Colonic mucosa (tissue), 4 donors: ENCODE data around the gene TMEM63C. TPM values are rescaled to one million over a fixed set of nuclear protein-coding genes. Genes with fewer than 3 reads are reported as not detected.

Experiments used
- DNase-seq: peaks from one replicate; pipeline ENCODE4 v3.0.0-alpha.2; 2020
- H3K27ac ChIP-seq: fragments of 200-600 bp; one replicate; pipeline ENCODE4 v1.8.0; 2021
- H3K27me3 ChIP-seq: fragments of 200-600 bp; one replicate; pipeline ENCODE4 v1.8.0; 2021
- H3K36me3 ChIP-seq: fragments of 200-600 bp; one replicate; pipeline ENCODE4 v1.8.0; 2021
- H3K4me1 ChIP-seq: fragments of 200-600 bp; one replicate; pipeline ENCODE4 v1.8.0; 2021; ENCODE audit warnings: mild to moderate bottlenecking
- H3K4me3 ChIP-seq: fragments of 200-600 bp; one replicate; pipeline ENCODE4 v1.8.0; 2021
- H3K9ac ChIP-seq, 2 donors: one replicate each; pipeline ENCODE4 v1.7.0; 2013; ENCODE audit warnings: control low read depth in 2 of 2, low read depth in 2 of 2, low read length in 2 of 2
- H3K9me3 ChIP-seq: fragments of 200-600 bp; one replicate; pipeline ENCODE4 v1.8.0; 2021
- intact Hi-C: fragments of 100-400 bp; cut with DNase I; formaldehyde crosslinking; loops from one replicate; pipeline ENCODE4 v1.14.1; 2022
- total RNA-seq, 2 donors: library from RNA; stranded (reverse); fragmentation: NEBNext Ultra II Directional in 1 of 2; extraction: Animal tissue kit (Norgen Biotek cat#: 25700) in 1 of 2; gene quantifications; one replicate each; pipeline ENCODE4 v1.2.1, GENCODE V29; 2021
- TF ChIP-seq, protein P1 (sequence below): fragments of 200-600 bp; IDR thresholded peaks from one replicate; pipeline ENCODE4 v1.8.0; 2022; ENCODE audit warnings: antibody characterized with exemption, mild to moderate bottlenecking
- donor health status: healthy.
- donor health status: DM: no; HTN: no; CAD: no.
- donor health status: DM: no; HTN: no; CAD: no.

The TMEM63C gene
- total RNA-seq, 2 donors from 2014 or later = 5.9 to 13.2 TPM

DNA sequence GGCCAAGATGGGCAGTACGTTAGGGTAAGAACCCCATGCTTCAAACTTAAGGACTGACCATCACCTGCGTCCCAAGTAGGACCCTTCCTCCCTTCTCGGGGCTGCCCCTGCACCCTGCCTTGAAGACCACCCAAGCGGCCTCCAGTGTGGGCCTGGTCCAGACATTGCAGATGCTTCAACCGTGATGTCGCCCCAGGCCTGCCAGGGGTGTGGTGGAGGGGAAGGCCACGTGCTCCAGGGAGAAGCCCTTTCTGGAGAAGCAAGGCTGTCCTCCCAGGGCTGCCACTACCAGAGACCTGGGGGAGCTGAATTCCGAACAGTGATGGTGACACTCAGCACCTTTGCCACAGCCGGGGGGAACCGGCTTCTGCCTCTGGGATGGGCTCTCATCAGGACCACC is 76.1 kb downstream of the TMEM63C start:
- Histone ChIP-seq H3K4me3 (no peak overlapping the region), H3K9me3 (no peaks in the 10 kb centered on the region), H3K27me3 (no peaks in the 10 kb centered on the region), H3K4me1 (no peaks in the 10 kb centered on the region), H3K27ac (no peak overlapping the region), H3K36me3 (no peaks in the 10 kb centered on the region), H3K9ac (no peak overlapping the region)
- DNase-seq = no peak
- TF ChIP-seq, protein P1, sequence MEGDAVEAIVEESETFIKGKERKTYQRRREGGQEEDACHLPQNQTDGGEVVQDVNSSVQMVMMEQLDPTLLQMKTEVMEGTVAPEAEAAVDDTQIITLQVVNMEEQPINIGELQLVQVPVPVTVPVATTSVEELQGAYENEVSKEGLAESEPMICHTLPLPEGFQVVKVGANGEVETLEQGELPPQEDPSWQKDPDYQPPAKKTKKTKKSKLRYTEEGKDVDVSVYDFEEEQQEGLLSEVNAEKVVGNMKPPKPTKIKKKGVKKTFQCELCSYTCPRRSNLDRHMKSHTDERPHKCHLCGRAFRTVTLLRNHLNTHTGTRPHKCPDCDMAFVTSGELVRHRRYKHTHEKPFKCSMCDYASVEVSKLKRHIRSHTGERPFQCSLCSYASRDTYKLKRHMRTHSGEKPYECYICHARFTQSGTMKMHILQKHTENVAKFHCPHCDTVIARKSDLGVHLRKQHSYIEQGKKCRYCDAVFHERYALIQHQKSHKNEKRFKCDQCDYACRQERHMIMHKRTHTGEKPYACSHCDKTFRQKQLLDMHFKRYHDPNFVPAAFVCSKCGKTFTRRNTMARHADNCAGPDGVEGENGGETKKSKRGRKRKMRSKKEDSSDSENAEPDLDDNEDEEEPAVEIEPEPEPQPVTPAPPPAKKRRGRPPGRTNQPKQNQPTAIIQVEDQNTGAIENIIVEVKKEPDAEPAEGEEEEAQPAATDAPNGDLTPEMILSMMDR = no peak
- intact Hi-C loops = no loop called here

DNA sequence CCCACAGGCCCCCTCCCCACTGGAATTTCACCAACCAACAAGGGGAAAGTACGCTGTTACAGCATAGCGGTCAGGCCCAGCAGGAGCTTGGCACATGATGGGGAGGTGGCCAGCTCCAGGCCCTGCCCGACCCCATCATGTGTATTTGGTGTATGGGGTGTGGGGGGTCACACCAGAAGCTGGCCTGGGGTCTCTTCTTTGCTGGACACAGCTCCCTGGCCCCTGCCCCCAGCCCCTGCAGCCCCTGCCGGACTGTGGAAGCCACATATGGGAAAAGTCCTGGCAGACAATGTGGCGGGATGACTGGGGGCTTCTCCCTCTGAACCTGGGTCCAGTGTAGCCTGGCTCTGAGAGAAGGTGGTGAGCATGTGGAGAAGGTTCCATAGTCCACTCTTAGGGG is 77.0 kb downstream of the TMEM63C start:
- Histone ChIP-seq H3K27me3 (no peaks in the 10 kb centered on the region), H3K27ac (no peak overlapping the region), H3K4me1 (no peaks in the 10 kb centered on the region), H3K9me3 (no peaks in the 10 kb centered on the region), H3K4me3 (no peak overlapping the region), H3K36me3 (no peaks in the 10 kb centered on the region), H3K9ac (no peak overlapping the region)
- TF ChIP-seq, protein P1 = no peak
- intact Hi-C loops = no loop called here
- DNase-seq = no peak

DNA sequence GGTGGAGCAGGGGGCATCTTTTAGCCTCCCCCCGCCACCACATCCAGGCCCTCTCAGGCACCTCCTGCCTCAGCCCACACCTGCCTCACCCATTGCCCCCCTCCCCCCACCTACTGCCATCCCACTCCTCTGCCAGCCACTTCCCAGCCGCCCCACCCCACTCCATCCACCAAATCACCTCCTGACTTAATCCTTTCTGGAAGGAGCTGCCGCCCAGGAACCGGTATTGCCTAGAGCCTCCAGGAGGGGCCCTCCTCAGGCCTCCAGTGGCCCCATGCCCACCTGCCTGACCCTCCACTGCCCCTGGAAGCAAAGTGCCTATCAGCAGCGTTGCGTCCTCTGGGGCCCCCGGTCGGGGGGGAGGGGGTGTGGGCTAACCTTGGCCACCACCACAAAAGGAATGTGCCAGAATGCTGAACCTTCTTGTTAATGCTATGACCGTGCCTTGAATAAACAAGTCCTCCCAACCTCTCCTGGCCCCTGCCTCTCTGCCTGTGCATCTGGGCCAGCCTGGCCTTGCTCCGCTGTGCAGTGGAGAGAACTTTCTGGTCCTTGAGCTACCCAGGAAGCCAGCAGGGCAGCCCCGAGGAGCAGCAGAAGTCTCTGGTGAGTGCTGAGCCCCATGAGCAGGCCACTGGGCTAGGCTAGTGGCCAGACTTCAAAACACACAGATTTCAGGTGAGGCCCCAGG is 77.6 kb downstream of the TMEM63C start:
- Histone ChIP-seq H3K9me3 (no peaks in the 10 kb centered on the region), H3K27me3 (no peaks in the 10 kb centered on the region), H3K27ac (no peak overlapping the region), H3K36me3 (no peaks in the 10 kb centered on the region), H3K9ac (no peak overlapping the region), H3K4me1 (no peaks in the 10 kb centered on the region), H3K4me3 (no peak overlapping the region)
- intact Hi-C loops = no loop called here
- DNase-seq = no peak
- TF ChIP-seq, protein P1 = no peak

- H3K4me1 ChIP-seq = no peaks in the 10 kb centered on the region
- intact Hi-C loops = no loop called here
- no peak overlapping the region for H3K9ac ChIP-seq
- no peak overlapping the region for H3K4me3 ChIP-seq
- no peak for DNase-seq
- H3K36me3 ChIP-seq = no peaks in the 10 kb centered on the region
- TF ChIP-seq, protein P1 = no peak
- H3K27ac ChIP-seq = no peak overlapping the region
- no peaks in the 10 kb centered on the region for H3K27me3 ChIP-seq
- no peaks in the 10 kb centered on the region for H3K9me3 ChIP-seq
These were observed 78.6 kb downstream of the TMEM63C start for GRCh38 chr14:77260199-77260598.

DNA sequence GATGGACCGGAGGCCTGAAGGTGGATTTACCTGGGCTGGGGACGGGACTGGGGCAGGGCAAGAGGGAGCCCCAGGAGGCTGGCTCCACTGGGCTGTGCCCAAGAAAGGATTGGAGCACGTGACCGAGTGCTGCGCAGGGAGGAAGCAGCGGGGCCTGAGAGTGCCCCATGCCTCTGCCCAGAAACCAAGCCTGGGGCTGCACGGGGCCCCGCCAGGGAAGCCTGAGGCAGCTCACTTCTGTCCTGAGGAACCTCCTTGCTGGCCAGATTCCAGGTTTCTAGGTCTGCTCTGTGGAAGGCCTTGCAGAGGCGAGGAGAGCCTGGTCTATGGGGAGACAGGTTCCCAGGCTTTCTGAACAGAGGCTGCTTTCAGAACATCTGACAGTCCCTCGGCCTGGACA is 79.0 kb downstream of the TMEM63C start:
- no peak overlapping the region for H3K27ac ChIP-seq
- DNase-seq = no peak
- H3K9me3 ChIP-seq = no peaks in the 10 kb centered on the region
- no peaks in the 10 kb centered on the region for H3K36me3 ChIP-seq
- intact Hi-C loops = no loop called here
- TF ChIP-seq, protein P1 = no peak
- no peak overlapping the region for H3K4me3 ChIP-seq
- H3K9ac ChIP-seq = no peak overlapping the region
- H3K27me3 ChIP-seq = no peaks in the 10 kb centered on the region
- H3K4me1 ChIP-seq = no peaks in the 10 kb centered on the region
